Measurements from ENCODE around the gene HRK.

HRK gene

GRCh38 chr12:116882742-116883141 is 1.5 kb upstream of the HRK start:
- DNase-seq = no peak
- no peak overlapping the region for H3K27ac Mint-ChIP-seq
- peaks cover 85% of the 10 kb centered on the region for H3K27me3 Mint-ChIP-seq
- no peaks in the 10 kb centered on the region for H3K9me3 Mint-ChIP-seq
- peaks cover 39% of the 10 kb centered on the region for H3K4me1 Mint-ChIP-seq
- ATAC-seq = peak; percentile 31
- H3K4me3 Mint-ChIP-seq = no peak overlapping the region

- Mint-ChIP-seq H3K27me3 (peaks cover 84% of the 10 kb centered on the region), H3K4me1 (peaks cover 39% of the 10 kb centered on the region), H3K27ac (no peak overlapping the region), H3K9me3 (no peaks in the 10 kb centered on the region), H3K4me3 (peak overlapping the region; percentile 67 to 69)
- DNase-seq (no peak), ATAC-seq (no peak)
Measured at GRCh38 chr12:116881877-116882507, 751 bp upstream of the HRK start.

GRCh38 chr12:116880817-116881324 is 370 bp downstream of the HRK start:
- Mint-ChIP-seq H3K4me3 (peak overlapping the region; percentile 82 to 87), H3K27me3 (peaks cover 90% of the 10 kb centered on the region), H3K4me1 (peaks cover 39% of the 10 kb centered on the region), H3K27ac (no peak overlapping the region), H3K9me3 (no peaks in the 10 kb centered on the region)
- DNase-seq (peak; percentile 44 to 64), ATAC-seq (peak; percentile 90)

DNA sequence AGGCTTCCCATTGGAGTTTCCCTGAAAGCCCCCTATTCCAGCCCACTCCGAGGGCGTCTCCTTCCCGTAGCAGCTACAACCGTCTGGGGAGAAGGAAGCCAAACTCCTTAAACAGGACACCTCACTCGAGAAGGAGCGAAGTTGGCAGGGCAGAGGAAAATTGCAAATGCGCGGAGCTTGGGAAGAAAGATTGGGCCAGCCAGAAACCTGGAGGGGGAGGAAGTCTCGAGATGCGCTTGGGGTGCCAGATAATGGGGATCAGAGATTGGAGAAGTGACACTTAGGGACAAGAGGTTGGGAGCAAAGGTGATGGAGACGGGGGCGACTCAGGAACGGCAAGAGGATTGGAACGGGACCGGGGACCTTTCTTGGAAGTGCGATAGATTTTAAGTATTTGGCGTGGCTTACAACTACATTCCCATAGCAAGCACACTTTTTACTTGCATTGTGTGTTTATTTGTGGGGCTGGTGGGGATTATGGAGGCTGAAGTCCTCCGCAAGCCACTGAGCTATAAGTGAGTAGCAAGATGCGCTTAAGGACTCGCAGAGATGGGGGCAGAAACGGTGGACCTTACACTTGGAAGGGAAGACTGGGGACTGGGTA is 926 bp downstream of the HRK start:
- Mint-ChIP-seq H3K27ac (no peak overlapping the region), H3K4me3 (peak overlapping the region; percentile 82 to 87), H3K27me3 (peaks cover 90% of the 10 kb centered on the region), H3K4me1 (peaks cover 39% of the 10 kb centered on the region), H3K9me3 (no peaks in the 10 kb centered on the region)
- DNase-seq (no peak), ATAC-seq (peak; percentile 13)

DNA sequence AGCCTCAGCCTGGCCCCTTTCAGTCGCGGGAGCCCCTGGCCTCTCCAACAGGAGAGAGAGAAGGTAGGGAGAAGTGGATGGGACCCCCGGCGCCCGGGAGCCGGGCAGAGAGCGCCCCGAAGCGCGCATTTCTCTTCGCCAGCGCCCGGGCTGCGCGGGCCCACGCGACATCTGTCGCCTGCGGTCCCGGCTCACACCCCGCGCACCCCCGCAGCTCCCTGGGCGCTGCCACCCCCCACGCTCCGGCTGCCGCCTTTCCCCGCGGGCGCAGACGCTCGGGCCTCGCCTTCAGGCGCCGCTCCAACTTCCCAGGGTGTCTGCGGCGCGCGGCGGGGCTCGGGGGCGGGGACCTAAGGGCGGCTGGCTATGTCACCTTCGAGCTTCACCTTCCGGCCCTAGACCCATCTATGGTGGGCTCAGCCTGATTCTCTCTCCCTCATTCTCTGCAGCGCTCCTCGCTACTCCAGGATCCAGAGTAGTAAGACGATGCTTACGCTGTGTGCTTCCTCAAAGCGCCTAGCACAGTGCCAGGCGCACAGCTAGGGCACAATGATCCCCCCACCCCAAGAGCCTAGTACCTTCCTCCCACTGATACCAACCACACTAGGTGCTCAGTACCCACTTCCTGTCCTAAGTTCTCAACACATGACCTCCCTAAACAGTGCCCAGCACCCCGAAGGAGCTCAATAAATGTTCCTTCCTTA is 1.6 kb downstream of the HRK start:
- DNase-seq (peak in 1 of 2 donors; percentile 25), ATAC-seq (peak; percentile 27)
- H3K27me3 Mint-ChIP-seq = peaks cover 86% of the 10 kb centered on the region
- peaks cover 39% of the 10 kb centered on the region for H3K4me1 Mint-ChIP-seq
- H3K4me3 Mint-ChIP-seq = peak overlapping the region; percentile 82 to 87
- no peaks in the 10 kb centered on the region for H3K9me3 Mint-ChIP-seq
- H3K27ac Mint-ChIP-seq = no peak overlapping the region

DNA sequence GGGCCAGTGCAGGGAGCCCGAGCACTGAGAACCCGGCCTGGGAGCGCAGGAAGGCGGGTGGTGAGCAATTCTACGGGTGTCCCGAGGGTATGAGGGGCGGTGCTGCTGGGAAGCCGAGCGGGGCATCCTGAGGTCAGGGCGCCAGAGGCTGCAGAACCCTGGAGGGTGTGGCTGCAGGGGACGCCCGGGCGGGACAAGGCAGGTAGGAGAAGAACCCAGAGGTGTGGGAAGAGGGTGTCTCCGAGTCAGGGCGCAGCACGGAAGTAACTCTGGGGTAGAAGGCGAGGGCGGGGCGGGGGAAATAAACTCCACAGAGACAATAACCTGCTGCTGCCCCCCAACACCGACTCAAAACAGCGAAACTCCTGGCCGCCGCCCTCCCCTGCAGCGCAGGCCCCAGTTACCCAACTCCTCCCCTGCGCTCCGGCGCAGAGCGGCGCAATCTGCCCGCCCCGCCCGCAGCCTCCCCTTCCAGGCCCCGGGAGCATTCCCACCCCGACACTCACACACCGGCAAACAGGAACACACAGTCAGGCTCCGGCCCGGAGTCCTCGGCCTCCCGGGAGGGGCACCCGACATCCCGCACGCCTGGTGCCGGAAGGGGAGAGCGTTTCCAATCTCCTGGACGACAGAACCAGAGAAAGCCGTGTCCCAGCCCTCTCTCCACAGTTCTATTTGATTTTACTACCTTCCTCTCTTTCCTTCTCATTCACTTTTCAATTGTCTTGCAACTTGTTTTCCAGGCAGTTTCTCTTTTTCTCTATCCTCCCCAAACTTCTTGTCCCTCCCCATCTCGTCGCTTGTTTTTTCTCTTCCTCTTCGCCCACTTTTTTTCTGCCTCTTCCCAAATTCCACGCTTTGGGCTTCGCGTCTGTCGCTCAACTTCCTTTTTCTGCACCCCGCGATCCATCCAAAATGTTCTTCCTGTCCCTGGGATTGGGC is 2.4 kb downstream of the HRK start:
- DNase-seq (no peak), ATAC-seq (no peak)
- Mint-ChIP-seq H3K4me3 (peak overlapping the region; percentile 82 to 87), H3K9me3 (no peaks in the 10 kb centered on the region), H3K4me1 (peaks cover 46% of the 10 kb centered on the region), H3K27ac (peak overlapping the region; percentile 37 to 75), H3K27me3 (peaks cover 86% of the 10 kb centered on the region)

DNA sequence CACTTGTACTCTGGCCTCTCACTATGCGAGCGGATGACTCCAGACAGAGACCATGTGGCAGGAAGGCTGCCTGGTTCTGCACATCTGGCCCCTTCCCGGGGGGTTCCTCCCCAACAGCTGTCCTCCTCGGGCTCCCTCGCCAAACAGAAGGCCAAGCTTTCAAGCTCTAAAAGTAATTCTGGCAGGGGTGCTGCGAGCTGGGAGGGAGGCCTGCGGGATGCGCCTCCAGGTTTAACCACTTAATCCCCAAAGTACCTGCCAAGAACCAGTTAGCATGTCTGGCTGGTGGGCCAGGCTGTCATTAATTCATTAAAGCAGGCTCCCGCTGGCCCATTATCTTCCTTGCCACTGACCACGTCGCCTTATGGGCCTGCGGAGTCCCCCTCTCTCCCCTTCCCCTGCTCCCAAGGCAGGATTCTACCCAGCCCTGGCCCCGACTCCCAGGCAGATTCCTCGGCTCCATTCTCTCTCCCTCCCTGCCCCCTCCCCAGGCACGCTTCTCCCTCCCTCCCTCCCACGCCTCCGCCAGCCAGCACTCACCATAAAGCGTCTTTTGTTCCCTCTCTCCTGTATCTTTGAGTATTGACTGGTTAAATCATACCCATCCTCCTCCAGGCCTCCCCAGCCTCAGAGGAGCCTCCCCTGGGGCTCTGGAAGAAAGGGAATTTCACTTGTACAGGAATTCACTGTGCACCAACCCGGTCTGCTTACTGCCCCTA is 4.9 kb downstream of the HRK start:
- no peak overlapping the region for H3K4me3 Mint-ChIP-seq
- H3K27me3 Mint-ChIP-seq = peaks cover 76% of the 10 kb centered on the region
- H3K27ac Mint-ChIP-seq = no peak overlapping the region
- DNase-seq (no peak), ATAC-seq (no peak)
- no peaks in the 10 kb centered on the region for H3K9me3 Mint-ChIP-seq
- peaks cover 41% of the 10 kb centered on the region for H3K4me1 Mint-ChIP-seq

DNA sequence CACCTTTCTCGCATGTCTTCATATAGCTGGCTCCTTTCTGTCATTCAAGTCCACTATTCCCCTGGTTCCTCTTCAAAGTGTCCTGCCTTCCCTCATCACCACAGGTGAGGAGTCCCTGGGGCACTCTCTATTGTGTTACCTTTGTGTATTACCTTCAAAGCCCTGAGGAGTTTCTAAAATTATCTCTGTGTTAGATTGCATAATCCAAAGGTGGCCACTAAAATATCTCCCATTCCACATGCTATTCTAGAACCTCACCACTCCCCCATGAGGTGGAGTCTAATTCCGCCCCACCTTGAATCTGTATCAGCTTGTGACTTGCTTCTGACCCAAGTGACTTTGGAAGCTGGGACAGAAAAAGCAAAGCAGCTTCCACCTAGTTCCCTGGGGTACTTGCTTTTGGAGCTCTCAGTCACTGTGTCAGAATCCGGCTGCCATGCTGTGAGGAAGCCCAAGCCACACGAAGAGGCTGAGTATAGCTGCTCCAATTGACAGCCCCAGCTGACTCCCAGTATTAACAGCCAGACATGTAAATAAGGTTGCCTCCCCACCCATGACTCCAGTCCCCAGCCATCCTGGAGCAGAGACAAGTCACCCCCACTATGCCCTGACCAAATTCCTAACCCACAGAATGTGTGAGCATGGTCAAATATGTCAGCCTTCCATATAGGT is 6.8 kb downstream of the HRK start:
- Mint-ChIP-seq H3K27ac (no peak overlapping the region), H3K4me1 (peaks cover 26% of the 10 kb centered on the region)

GRCh38 chr12:116870306-116870705 is 10.9 kb downstream of the HRK start:
- Mint-ChIP-seq H3K9me3 (no peaks in the 10 kb centered on the region), H3K27me3 (peaks cover 26% of the 10 kb centered on the region), H3K4me3 (no peak overlapping the region), H3K4me1 (peaks cover 12% of the 10 kb centered on the region), H3K27ac (no peak overlapping the region)
- DNase-seq = no peak
- ATAC-seq = no peak

More for the DNA sequence above, 6.8 kb downstream of the HRK start:
- ATAC-seq (no peak), DNase-seq (no peak)
- Mint-ChIP-seq H3K4me3 (no peak overlapping the region), H3K9me3 (no peaks in the 10 kb centered on the region), H3K27me3 (peaks cover 61% of the 10 kb centered on the region)

DNA sequence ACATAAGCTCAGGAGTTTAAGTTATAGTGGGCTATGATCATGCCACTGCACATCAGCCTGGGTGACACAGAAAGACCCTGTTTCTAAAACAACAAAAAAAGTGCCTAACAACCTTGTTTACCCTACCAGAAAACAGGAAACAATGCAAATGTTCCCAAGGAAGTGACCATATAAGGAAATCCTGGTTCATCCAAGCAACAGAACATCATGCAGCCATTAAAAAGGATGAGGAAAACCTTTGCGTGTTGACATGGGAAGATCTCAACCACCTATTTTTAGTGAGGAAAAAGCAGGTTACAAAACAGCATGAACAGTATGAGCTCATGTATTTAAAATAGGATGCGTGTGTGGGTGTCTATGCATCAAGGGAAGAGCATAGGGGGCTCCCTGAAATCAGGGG is 13.7 kb downstream of the HRK start:
- Mint-ChIP-seq H3K27me3 (peaks cover 4% of the 10 kb centered on the region), H3K4me1 (no peaks in the 10 kb centered on the region), H3K27ac (no peak overlapping the region), H3K9me3 (no peaks in the 10 kb centered on the region), H3K4me3 (no peak overlapping the region)
- DNase-seq = no peak
- ATAC-seq = no peak

DNA sequence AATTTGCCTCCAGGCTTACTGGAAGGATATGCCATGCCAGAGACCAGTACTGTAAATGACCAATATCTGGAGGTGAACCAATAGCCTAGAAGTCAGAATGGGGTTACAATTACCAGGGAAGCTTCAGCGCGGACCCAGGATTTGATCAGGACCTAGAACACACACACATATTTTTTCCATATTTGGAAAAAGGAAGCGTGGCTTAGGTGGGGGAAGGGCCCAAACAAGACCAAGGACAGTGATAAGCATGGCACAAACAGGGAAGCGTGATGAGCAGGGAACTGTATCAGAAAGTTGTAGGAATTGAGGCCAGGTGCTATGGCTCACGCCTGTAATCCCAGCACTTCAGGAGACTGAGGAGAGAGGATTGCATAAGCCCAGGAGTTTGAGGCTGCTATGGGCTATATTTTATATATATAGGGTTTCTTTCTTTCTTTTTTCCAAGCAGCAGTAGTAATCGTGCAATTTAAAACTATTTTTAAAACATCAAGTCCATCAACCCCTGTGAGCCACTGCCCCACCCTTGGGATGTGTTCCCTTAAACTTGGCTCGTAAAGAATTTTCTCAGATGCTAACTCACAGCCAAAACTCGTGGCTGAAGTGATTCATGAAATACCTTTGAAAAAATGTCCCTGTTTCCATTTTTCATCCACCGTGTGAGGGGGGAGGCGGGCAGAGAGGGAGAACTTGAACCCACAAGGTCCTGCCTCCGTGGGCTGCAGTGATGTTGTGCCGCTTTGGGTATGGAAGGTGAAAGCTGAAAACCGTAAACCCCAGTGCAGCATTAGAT is 16.7 kb downstream of the HRK start:
- no peak for DNase-seq
- H3K27ac Mint-ChIP-seq = no peak overlapping the region
- H3K9me3 Mint-ChIP-seq = no peaks in the 10 kb centered on the region
- peaks cover 22% of the 10 kb centered on the region for H3K27me3 Mint-ChIP-seq
- H3K4me1 Mint-ChIP-seq = peaks cover 11% of the 10 kb centered on the region
- H3K4me3 Mint-ChIP-seq = no peak overlapping the region
- ATAC-seq = no peak

DNA sequence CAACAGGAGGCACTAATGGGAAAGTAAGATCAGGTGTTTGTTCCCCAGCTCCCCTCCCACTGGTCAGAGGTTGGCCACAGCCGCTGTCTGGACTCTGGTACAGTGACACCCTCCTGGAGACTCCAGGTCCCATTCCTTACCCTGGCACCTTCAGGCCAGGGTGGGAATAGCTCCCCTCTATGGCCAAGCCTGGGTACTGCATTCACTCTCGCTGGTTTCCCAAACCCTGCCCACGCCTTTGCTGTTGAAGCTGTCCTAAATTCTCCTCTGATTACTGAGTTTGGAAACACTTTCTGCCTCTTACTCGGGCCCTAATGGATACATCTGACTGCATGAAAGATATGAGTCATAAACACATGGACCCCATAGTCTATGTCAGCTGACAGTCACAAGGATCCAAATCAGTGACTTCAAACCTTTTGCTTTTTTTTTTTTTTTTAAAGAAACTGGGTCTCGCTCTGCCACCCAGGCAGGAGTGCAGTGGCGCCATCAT is 17.9 kb downstream of the HRK start:
- peaks cover 11% of the 10 kb centered on the region for H3K4me1 Mint-ChIP-seq
- H3K9me3 Mint-ChIP-seq = no peaks in the 10 kb centered on the region
- H3K27me3 Mint-ChIP-seq = peaks cover 31% of the 10 kb centered on the region
- H3K4me3 Mint-ChIP-seq = no peak overlapping the region
- H3K27ac Mint-ChIP-seq = no peak overlapping the region
- DNase-seq (peak in 1 of 2 donors; percentile 15), ATAC-seq (no peak)

GRCh38 chr12:116862167-116862566 is 19.1 kb downstream of the HRK start:
- peaks cover 11% of the 10 kb centered on the region for H3K4me1 Mint-ChIP-seq
- H3K27me3 Mint-ChIP-seq = peaks cover 43% of the 10 kb centered on the region
- H3K9me3 Mint-ChIP-seq = no peaks in the 10 kb centered on the region
- H3K4me3 Mint-ChIP-seq = no peak overlapping the region
- ATAC-seq (no peak), DNase-seq (no peak)
- no peak overlapping the region for H3K27ac Mint-ChIP-seq
